ENCODE results near the gene CDON.

GRCh38 chr11:125934473-125934872 lies 128.2 kb downstream of the CDON start:
- TF ChIP-seq POLR2AphosphoS5 (IDR thresholded peaks at IDR 0.05; ENCODE audit: low read depth, low read length), result no peak
- TF ChIP-seq CTCF (IDR thresholded peaks at IDR 0.05), result no peak
- TF ChIP-seq SIN3A (IDR thresholded peaks at IDR 0.05; ENCODE audit: borderline replicate concordance, insufficient read depth, low read depth, low read length), result no peak

Measured in Panc1 (cell line).